HG03060 (cell line): Measurements from ENCODE around the gene ZNF667.
A peak's percentile ranks its signal among the peaks of the same experiment; 100 is the strongest.

Source experiments
- ATAC-seq: cut with Tn5 transposase; IDR thresholded peaks from one replicate; pipeline ENCODE4 v1.9.1; 2021; ENCODE audit warnings: low read depth, moderate number of reproducible peaks; ENCODE audit not compliant: unreplicated experiment

The ZNF667 gene

GRCh38 chr19:56476651-56477428 is at the start of gene ZNF667:
TSS of gene ZNF667 (minus strand) at chr19:56477345. CDS start at chr19:56462370, 14,975 bp downstream.
- no peak for ATAC-seq

GRCh38 chr19:56525214-56525860 is 48.2 kb upstream of the ZNF667 start:
- no peak for ATAC-seq

GRCh38 chr19:56508290-56508778 is 31.2 kb upstream of the ZNF667 start:
- no peak for ATAC-seq

GRCh38 chr19:56507446-56508289 is 30.5 kb upstream of the ZNF667 start, which contains the start of gene ZNF471:
TSS of gene ZNF471 (plus strand) at chr19:56507855. CDS start at chr19:56511572, 3,717 bp downstream.
- no peak for ATAC-seq

GRCh38 chr19:56504581-56504980 is 27.4 kb upstream of the ZNF667 start:
- no peak for ATAC-seq

GRCh38 chr19:56491399-56491798 is 14.3 kb upstream of the ZNF667 start:
- no peak for ATAC-seq

GRCh38 chr19:56477429-56478338 is 539 bp upstream of the ZNF667 start:
- ATAC-seq: no peak

- no peak for ATAC-seq
Measured at GRCh38 chr19:56476093-56476492, 1.1 kb downstream of the ZNF667 start.

GRCh38 chr19:56474308-56474707 is 2.8 kb downstream of the ZNF667 start:
- ATAC-seq: no peak

GRCh38 chr19:56441206-56441792 is 35.8 kb downstream of the ZNF667 start:
- no peak for ATAC-seq

- ATAC-seq: no peak
Measured at GRCh38 chr19:56423985-56424353, 53.2 kb downstream of the ZNF667 start.

GRCh38 chr19:56423276-56423984 is 53.7 kb downstream of the ZNF667 start:
- no peak for ATAC-seq

- ATAC-seq: no peak
Measured at GRCh38 chr19:56405062-56405461, 72.1 kb downstream of the ZNF667 start.

- peak; percentile 1 for ATAC-seq
Measured at GRCh38 chr19:56404705-56405056, 72.5 kb downstream of the ZNF667 start.

- ATAC-seq: peak; percentile 51
Measured at GRCh38 chr19:56403764-56404704, 73.1 kb downstream of the ZNF667 start, which contains the start of gene ZNF583. TSS of gene ZNF583 (plus strand) at chr19:56404332. CDS start at chr19:56407115, 2,783 bp downstream.

GRCh38 chr19:56403261-56403660 is 73.9 kb downstream of the ZNF667 start:
- peak; percentile 22 for ATAC-seq

GRCh38 chr19:56400485-56400884 is 76.7 kb downstream of the ZNF667 start:
- ATAC-seq: no peak

- ATAC-seq: no peak
Measured at GRCh38 chr19:56398809-56399208, 78.3 kb downstream of the ZNF667 start.
